GM23338 (cell line): ENCODE measurements around the gene PPP2R5C. TPM values are rescaled to one million over a fixed set of nuclear protein-coding genes. Genes with fewer than 3 reads are reported as not detected.

Experiments used
- ATAC-seq: fragments of 200-7000 bp; cut with Tn5 transposase; 3 replicates; pipeline ENCODE4 v1.9.1; 2020
- DNase-seq: peaks from one replicate; pipeline ENCODE4 v3.0.0-alpha.2; 2015; ENCODE audit warnings: low spot score
- H2AFZ ChIP-seq: fragments of 200-600 bp; sonication (generic); 2 replicates; pipeline ENCODE4 v1.8.0; 2016; ENCODE audit warnings: antibody characterized with exemption, mild to moderate bottlenecking, moderate library complexity
- H3F3A ChIP-seq: fragments of 200-600 bp; sonication (generic); replicated peaks from 2 replicates; pipeline ENCODE4 v1.8.0; 2017; ENCODE audit warnings: antibody characterized with exemption, mixed run types, low read depth
- H3K27ac ChIP-seq: fragments of 200-600 bp; sonication (generic); 2 replicates; pipeline ENCODE4 v1.6.1; 2016; ENCODE audit warnings: low read depth
- H3K27me3 ChIP-seq: fragments of 200-600 bp; sonication (generic); 2 replicates; pipeline ENCODE4 v1.8.0; 2016; ENCODE audit warnings: mild to moderate bottlenecking, mixed run types, moderate library complexity; ENCODE audit not compliant: insufficient read depth
- H3K36me3 ChIP-seq: fragments of 200-600 bp; sonication (generic); 2 replicates; pipeline ENCODE4 v1.8.0; 2016; ENCODE audit warnings: mild to moderate bottlenecking; ENCODE audit not compliant: insufficient read depth
- H3K4me1 ChIP-seq: fragments of 200-600 bp; sonication (generic); 2 replicates; pipeline ENCODE4 v1.8.0; 2016; ENCODE audit warnings: mild to moderate bottlenecking, moderate library complexity; ENCODE audit not compliant: insufficient read depth
- H3K4me2 ChIP-seq: fragments of 200-600 bp; sonication (generic); 2 replicates; pipeline ENCODE4 v1.7.1; 2017; ENCODE audit warnings: mixed run types
- H3K4me3 ChIP-seq: fragments of 200-600 bp; sonication (generic); 2 replicates; pipeline ENCODE4 v1.6.1; 2016; ENCODE audit warnings: mixed run types
- H3K79me2 ChIP-seq: fragments of 200-600 bp; sonication (generic); replicated peaks from 2 replicates; pipeline ENCODE4 v1.8.0; 2017; ENCODE audit warnings: mild to moderate bottlenecking; ENCODE audit not compliant: insufficient read depth
- H3K9me2 ChIP-seq: fragments of 200-600 bp; sonication (generic); 2 replicates; pipeline ENCODE4 v1.8.0; 2017; ENCODE audit not compliant: insufficient read depth
- H4K20me1 ChIP-seq: fragments of 200-600 bp; sonication (generic); replicated peaks from 2 replicates; pipeline ENCODE4 v1.8.0; 2017; ENCODE audit warnings: mild to moderate bottlenecking; ENCODE audit not compliant: insufficient read depth
- H3K27ac Mint-ChIP-seq: 2 replicates; pipeline ENCODE4 v1.8.0; 2020; ENCODE audit warnings: inconsistent platforms, mild to moderate bottlenecking, moderate library complexity, mixed read lengths
- H3K27me3 Mint-ChIP-seq: 3 replicates; pipeline ENCODE4 v1.8.0; 2022; ENCODE audit warnings: low read depth, mild to moderate bottlenecking, moderate library complexity, mixed read lengths, inconsistent platforms; ENCODE audit not compliant: insufficient read depth, poor library complexity
- H3K36me3 Mint-ChIP-seq: 3 replicates; pipeline ENCODE4 v1.8.0; 2021; ENCODE audit warnings: low read depth, mild to moderate bottlenecking, inconsistent platforms, moderate library complexity, mixed read lengths
- H3K4me1 Mint-ChIP-seq: 3 replicates; pipeline ENCODE4 v1.8.0; 2020; ENCODE audit warnings: mild to moderate bottlenecking, inconsistent platforms, mixed read lengths
- H3K4me3 Mint-ChIP-seq: 3 replicates; pipeline ENCODE4 v1.8.0; 2021; ENCODE audit warnings: moderate library complexity, mild to moderate bottlenecking, inconsistent platforms, mixed read lengths
- H3K9me3 Mint-ChIP-seq: 3 replicates; pipeline ENCODE4 v1.8.0; 2020; ENCODE audit warnings: moderate library complexity, mild to moderate bottlenecking, inconsistent platforms, mixed read lengths
- CREB1 ChIP-seq: fragments of 250-450 bp; sonication (Bioruptor Pico); IDR thresholded peaks from 2 replicates; pipeline ENCODE4 v1.5.0; 2020; ENCODE audit warnings: low read depth, mild to moderate bottlenecking, moderate library complexity
- EZH2 ChIP-seq: fragments of 200-600 bp; sonication (generic); IDR thresholded peaks from one replicate; pipeline ENCODE4 v1.8.0; 2017; ENCODE audit warnings: antibody characterized with exemption, mild to moderate bottlenecking, low read depth; ENCODE audit not compliant: unreplicated experiment
- EZH2phosphoT487 ChIP-seq: fragments of 200-600 bp; sonication (generic); IDR thresholded peaks from one replicate; pipeline ENCODE4 v1.8.1; 2018; ENCODE audit warnings: antibody characterized with exemption; ENCODE audit not compliant: unreplicated experiment
- JUNB ChIP-seq: IDR thresholded peaks from one replicate; pipeline ENCODE4 v1.6.1; 2016; ENCODE audit warnings: antibody characterized with exemption; ENCODE audit not compliant: unreplicated experiment
- NANOG ChIP-seq: IDR thresholded peaks from 2 replicates; pipeline ENCODE4 v1.6.1; 2016; ENCODE audit warnings: antibody characterized with exemption, borderline replicate concordance
- POLR2AphosphoS5 ChIP-seq: IDR thresholded peaks from 2 replicates; pipeline ENCODE4 v1.6.1; 2016; ENCODE audit warnings: antibody characterized with exemption, low read depth
- STAT1 ChIP-seq: IDR thresholded peaks from one replicate; pipeline ENCODE4 v1.6.1; 2016; ENCODE audit warnings: antibody characterized with exemption; ENCODE audit not compliant: unreplicated experiment
- ZNF114 ChIP-seq: fragments of 250-450 bp; sonication (Bioruptor Pico); IDR thresholded peaks from 2 replicates; pipeline ENCODE4 v1.5.0; 2020; ENCODE audit warnings: mild to moderate bottlenecking, moderate library complexity
- ZNF331 ChIP-seq: fragments of 250-450 bp; sonication (Bioruptor Pico); IDR thresholded peaks from 2 replicates; pipeline ENCODE4 v1.5.0; 2020; ENCODE audit warnings: low read depth, mild to moderate bottlenecking, moderate library complexity
- polyA plus RNA-seq: library from polyadenylated mRNA; unstranded; fragments of >200 nt; fragmentation: Nextera tagmentation; extraction: Ambion mirVana; gene quantifications from 2 replicates; pipeline ENCODE4 v1.2.1, GENCODE V29; 2016
- total RNA-seq: library from RNA; depleted of rRNA; stranded (reverse); fragments of >200 nt; shearing (Covaris generic); gene quantifications from 2 replicates; pipeline ENCODE4 v1.2.3, GENCODE V29; 2014
- TF ChIP-seq, protein P1 (sequence below), 2 experiments: fragments of 200-600 bp in 1 of 2; sonication (generic) in 1 of 2; conservative IDR thresholded peaks; 2 replicates each; pipeline versions ENCODE4 v1.5.1 to v1.6.1; 2016 to 2017; ENCODE audit warnings: antibody characterized with exemption in 2 of 2, low read depth in 2 of 2, mild to moderate bottlenecking in 2 of 2, moderate library complexity in 1 of 2
- TF ChIP-seq, protein P2 (sequence below): IDR thresholded peaks from one replicate; pipeline ENCODE4 v1.6.1; 2018; ENCODE audit warnings: antibody characterized with exemption; ENCODE audit not compliant: unreplicated experiment
- TF ChIP-seq, protein P3 (sequence below): fragments of 250-450 bp; sonication (Bioruptor Pico); IDR thresholded peaks from 2 replicates; pipeline ENCODE4 v1.5.0; 2020; ENCODE audit warnings: mild to moderate bottlenecking, moderate library complexity
- TF ChIP-seq, protein P4 (sequence below): IDR thresholded peaks from 2 replicates; pipeline ENCODE4 v1.6.1; 2016; ENCODE audit warnings: antibody characterized with exemption

PPP2R5C gene
- total and polyA plus RNA-seq, 2 experiments from 2014 or later: 75.4 to 79.7 TPM

DNA sequence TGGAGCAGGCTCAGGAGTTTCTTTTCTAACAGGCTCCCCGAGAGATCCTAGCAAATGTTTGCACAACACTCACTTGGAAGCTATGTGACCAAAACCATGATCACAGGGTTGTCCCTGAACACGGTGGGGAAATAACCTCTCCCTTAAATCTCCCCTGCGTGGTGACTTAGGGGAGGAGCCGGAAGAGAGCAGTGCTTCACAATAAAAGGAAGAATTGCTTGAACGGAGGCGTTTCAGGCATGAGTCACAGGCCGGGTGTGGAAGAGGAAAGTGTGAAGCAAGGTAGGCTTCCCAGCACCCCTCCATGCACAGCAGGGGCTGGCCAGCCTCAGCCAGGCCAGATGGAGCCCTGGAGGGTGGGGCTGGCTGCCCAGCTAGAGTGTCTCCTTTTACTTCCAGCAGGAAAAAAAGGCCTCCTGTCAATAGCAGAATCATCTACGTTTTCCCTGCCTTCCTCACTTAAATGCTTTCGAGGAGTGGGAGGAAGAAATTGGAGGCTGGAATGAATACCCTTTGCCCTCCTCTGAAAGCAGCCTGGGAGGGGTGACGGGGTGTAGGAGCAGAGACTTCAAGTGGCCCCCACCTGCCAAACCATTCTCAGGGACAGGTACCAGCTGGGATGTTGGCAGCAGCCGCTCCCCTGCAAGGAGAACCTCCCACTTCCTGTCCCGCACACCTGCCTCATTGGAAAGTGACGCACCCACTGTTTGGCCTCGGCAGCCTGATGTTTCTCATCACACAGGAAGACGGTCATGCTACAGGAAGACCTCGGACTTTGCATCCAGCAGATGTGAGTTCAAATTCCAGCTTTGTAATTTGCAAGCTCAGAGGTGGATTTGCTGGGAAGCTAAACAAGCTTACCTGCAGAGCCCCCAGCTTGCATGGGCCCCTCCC, 30.1 kb upstream of the PPP2R5C start:
- Histone ChIP-seq H4K20me1 (no peaks in the 10 kb centered on the region), H3K4me1 (peaks cover 14% of the 10 kb centered on the region), H3K27me3 (no peaks in the 10 kb centered on the region), H3K36me3 (no peaks in the 10 kb centered on the region), H3K79me2 (no peaks in the 10 kb centered on the region), H3K4me3 (no peak overlapping the region), H3F3A (no peaks in the 10 kb centered on the region), H3K9me2 (peaks cover 8% of the 10 kb centered on the region), H2AFZ (peak overlapping the region; percentile 83), H3K27ac (no peak overlapping the region), H3K4me2 (peak overlapping the region; percentile 40; the same call in 1 of the 2 replicates)
- Mint-ChIP-seq H3K27ac (peak overlapping the region; percentile 32; the same call in 1 of the 2 replicates), H3K4me3 (no peak overlapping the region; the same call in 2 of the 3 replicates), H3K4me1 (peaks cover 19% of the 10 kb centered on the region), H3K27me3 (peaks cover 13% of the 10 kb centered on the region), H3K36me3 (no peaks in the 10 kb centered on the region), H3K9me3 (no peaks in the 10 kb centered on the region)
- TF ChIP-seq, protein P1, sequence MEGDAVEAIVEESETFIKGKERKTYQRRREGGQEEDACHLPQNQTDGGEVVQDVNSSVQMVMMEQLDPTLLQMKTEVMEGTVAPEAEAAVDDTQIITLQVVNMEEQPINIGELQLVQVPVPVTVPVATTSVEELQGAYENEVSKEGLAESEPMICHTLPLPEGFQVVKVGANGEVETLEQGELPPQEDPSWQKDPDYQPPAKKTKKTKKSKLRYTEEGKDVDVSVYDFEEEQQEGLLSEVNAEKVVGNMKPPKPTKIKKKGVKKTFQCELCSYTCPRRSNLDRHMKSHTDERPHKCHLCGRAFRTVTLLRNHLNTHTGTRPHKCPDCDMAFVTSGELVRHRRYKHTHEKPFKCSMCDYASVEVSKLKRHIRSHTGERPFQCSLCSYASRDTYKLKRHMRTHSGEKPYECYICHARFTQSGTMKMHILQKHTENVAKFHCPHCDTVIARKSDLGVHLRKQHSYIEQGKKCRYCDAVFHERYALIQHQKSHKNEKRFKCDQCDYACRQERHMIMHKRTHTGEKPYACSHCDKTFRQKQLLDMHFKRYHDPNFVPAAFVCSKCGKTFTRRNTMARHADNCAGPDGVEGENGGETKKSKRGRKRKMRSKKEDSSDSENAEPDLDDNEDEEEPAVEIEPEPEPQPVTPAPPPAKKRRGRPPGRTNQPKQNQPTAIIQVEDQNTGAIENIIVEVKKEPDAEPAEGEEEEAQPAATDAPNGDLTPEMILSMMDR (conservative IDR thresholded peaks at IDR 0.05; ENCODE audit: low read depth in 2 of 2): no peak
- TF ChIP-seq, protein P2, sequence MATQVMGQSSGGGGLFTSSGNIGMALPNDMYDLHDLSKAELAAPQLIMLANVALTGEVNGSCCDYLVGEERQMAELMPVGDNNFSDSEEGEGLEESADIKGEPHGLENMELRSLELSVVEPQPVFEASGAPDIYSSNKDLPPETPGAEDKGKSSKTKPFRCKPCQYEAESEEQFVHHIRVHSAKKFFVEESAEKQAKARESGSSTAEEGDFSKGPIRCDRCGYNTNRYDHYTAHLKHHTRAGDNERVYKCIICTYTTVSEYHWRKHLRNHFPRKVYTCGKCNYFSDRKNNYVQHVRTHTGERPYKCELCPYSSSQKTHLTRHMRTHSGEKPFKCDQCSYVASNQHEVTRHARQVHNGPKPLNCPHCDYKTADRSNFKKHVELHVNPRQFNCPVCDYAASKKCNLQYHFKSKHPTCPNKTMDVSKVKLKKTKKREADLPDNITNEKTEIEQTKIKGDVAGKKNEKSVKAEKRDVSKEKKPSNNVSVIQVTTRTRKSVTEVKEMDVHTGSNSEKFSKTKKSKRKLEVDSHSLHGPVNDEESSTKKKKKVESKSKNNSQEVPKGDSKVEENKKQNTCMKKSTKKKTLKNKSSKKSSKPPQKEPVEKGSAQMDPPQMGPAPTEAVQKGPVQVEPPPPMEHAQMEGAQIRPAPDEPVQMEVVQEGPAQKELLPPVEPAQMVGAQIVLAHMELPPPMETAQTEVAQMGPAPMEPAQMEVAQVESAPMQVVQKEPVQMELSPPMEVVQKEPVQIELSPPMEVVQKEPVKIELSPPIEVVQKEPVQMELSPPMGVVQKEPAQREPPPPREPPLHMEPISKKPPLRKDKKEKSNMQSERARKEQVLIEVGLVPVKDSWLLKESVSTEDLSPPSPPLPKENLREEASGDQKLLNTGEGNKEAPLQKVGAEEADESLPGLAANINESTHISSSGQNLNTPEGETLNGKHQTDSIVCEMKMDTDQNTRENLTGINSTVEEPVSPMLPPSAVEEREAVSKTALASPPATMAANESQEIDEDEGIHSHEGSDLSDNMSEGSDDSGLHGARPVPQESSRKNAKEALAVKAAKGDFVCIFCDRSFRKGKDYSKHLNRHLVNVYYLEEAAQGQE: no peak
- TF ChIP-seq EZH2phosphoT487: no peak
- no peak for TF ChIP-seq ZNF114 (CRISPR knock-in tag)
- no peak for TF ChIP-seq EZH2
- no peak for TF ChIP-seq NANOG
- TF ChIP-seq POLR2AphosphoS5: no peak
- TF ChIP-seq STAT1: no peak
- no peak for TF ChIP-seq JUNB
- TF ChIP-seq CREB1 (CRISPR knock-in tag): no peak
- TF ChIP-seq, protein P3, sequence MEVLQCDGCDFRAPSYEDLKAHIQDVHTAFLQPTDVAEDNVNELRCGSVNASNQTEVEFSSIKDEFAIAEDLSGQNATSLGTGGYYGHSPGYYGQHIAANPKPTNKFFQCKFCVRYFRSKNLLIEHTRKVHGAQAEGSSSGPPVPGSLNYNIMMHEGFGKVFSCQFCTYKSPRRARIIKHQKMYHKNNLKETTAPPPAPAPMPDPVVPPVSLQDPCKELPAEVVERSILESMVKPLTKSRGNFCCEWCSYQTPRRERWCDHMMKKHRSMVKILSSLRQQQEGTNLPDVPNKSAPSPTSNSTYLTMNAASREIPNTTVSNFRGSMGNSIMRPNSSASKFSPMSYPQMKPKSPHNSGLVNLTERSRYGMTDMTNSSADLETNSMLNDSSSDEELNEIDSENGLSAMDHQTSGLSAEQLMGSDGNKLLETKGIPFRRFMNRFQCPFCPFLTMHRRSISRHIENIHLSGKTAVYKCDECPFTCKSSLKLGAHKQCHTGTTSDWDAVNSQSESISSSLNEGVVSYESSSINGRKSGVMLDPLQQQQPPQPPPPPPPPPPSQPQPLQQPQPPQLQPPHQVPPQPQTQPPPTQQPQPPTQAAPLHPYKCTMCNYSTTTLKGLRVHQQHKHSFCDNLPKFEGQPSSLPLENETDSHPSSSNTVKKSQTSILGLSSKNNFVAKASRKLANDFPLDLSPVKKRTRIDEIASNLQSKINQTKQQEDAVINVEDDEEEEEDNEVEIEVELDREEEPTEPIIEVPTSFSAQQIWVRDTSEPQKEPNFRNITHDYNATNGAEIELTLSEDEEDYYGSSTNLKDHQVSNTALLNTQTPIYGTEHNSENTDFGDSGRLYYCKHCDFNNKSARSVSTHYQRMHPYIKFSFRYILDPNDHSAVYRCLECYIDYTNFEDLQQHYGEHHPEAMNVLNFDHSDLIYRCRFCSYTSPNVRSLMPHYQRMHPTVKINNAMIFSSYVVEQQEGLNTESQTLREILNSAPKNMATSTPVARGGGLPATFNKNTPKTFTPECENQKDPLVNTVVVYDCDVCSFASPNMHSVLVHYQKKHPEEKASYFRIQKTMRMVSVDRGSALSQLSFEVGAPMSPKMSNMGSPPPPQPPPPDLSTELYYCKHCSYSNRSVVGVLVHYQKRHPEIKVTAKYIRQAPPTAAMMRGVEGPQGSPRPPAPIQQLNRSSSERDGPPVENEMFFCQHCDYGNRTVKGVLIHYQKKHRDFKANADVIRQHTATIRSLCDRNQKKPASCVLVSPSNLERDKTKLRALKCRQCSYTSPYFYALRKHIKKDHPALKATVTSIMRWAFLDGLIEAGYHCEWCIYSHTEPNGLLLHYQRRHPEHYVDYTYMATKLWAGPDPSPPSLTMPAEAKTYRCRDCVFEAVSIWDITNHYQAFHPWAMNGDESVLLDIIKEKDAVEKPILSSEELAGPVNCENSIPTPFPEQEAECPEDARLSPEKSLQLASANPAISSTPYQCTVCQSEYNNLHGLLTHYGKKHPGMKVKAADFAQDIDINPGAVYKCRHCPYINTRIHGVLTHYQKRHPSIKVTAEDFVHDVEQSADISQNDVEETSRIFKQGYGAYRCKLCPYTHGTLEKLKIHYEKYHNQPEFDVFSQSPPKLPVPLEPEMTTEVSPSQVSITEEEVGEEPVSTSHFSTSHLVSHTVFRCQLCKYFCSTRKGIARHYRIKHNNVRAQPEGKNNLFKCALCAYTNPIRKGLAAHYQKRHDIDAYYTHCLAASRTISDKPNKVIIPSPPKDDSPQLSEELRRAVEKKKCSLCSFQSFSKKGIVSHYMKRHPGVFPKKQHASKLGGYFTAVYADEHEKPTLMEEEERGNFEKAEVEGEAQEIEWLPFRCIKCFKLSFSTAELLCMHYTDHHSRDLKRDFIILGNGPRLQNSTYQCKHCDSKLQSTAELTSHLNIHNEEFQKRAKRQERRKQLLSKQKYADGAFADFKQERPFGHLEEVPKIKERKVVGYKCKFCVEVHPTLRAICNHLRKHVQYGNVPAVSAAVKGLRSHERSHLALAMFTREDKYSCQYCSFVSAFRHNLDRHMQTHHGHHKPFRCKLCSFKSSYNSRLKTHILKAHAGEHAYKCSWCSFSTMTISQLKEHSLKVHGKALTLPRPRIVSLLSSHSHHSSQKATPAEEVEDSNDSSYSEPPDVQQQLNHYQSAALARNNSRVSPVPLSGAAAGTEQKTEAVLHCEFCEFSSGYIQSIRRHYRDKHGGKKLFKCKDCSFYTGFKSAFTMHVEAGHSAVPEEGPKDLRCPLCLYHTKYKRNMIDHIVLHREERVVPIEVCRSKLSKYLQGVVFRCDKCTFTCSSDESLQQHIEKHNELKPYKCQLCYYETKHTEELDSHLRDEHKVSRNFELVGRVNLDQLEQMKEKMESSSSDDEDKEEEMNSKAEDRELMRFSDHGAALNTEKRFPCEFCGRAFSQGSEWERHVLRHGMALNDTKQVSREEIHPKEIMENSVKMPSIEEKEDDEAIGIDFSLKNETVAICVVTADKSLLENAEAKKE: no peak
- no peak for TF ChIP-seq ZNF331
- TF ChIP-seq, protein P4, sequence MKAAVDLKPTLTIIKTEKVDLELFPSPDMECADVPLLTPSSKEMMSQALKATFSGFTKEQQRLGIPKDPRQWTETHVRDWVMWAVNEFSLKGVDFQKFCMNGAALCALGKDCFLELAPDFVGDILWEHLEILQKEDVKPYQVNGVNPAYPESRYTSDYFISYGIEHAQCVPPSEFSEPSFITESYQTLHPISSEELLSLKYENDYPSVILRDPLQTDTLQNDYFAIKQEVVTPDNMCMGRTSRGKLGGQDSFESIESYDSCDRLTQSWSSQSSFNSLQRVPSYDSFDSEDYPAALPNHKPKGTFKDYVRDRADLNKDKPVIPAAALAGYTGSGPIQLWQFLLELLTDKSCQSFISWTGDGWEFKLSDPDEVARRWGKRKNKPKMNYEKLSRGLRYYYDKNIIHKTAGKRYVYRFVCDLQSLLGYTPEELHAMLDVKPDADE: no peak
- peak; percentile 67 for ATAC-seq
- DNase-seq: peak; percentile 46
